MM.1S (cell line): Measurements from ENCODE around the gene SHISA7.
A peak's percentile ranks its signal among the peaks of the same experiment; 100 is the strongest.

ENCODE experiments used
- DNase-seq: peaks from one replicate; pipeline ENCODE4 v3.0.0-alpha.2; 2015
- H2AFZ ChIP-seq: fragments of 300-600 bp; sonication (generic); 2 replicates; pipeline ENCODE4 v1.6.0; 2016; ENCODE audit warnings: antibody characterized with exemption, low read length
- H3F3A ChIP-seq: fragments of 300-600 bp; sonication (generic); 2 replicates; pipeline ENCODE4 v1.6.1; 2016; ENCODE audit warnings: mild to moderate bottlenecking, antibody characterized with exemption, low read length, moderate library complexity, mixed read lengths; ENCODE audit not compliant: insufficient read depth
- H3K27ac ChIP-seq: fragments of 300-600 bp; sonication (generic); 2 replicates; pipeline ENCODE4 v1.5.1; 2016; ENCODE audit warnings: mild to moderate bottlenecking, low read length
- H3K27me3 ChIP-seq: fragments of 300-600 bp; sonication (generic); replicated peaks from 2 replicates; pipeline ENCODE4 v1.6.0; 2016; ENCODE audit warnings: low read length; ENCODE audit not compliant: insufficient read depth
- H3K36me3 ChIP-seq: fragments of 300-600 bp; sonication (generic); replicated peaks from 2 replicates; pipeline ENCODE4 v1.6.1; 2016; ENCODE audit warnings: mild to moderate bottlenecking, low read length, mixed read lengths; ENCODE audit not compliant: insufficient read depth
- H3K4me1 ChIP-seq: fragments of 300-600 bp; sonication (generic); 2 replicates; pipeline ENCODE4 v1.6.1; 2016; ENCODE audit warnings: low read length, mixed read lengths
- H3K4me2 ChIP-seq: fragments of 300-600 bp; sonication (generic); 2 replicates; pipeline ENCODE4 v1.6.0; 2016; ENCODE audit warnings: low read depth, low read length
- H3K4me3 ChIP-seq: fragments of 300-600 bp; sonication (generic); 2 replicates; pipeline ENCODE4 v1.5.1; 2016; ENCODE audit warnings: low read length, mixed read lengths
- H3K79me2 ChIP-seq: fragments of 300-600 bp; sonication (generic); 2 replicates; pipeline ENCODE4 v1.6.1; 2016; ENCODE audit warnings: mixed run types, low read length, mixed read lengths
- H3K9ac ChIP-seq: fragments of 300-600 bp; sonication (generic); 2 replicates; pipeline ENCODE4 v1.6.1; 2016; ENCODE audit warnings: low read length, mixed read lengths
- H3K9me2 ChIP-seq: fragments of 300-600 bp; sonication (generic); replicated peaks from 2 replicates; pipeline ENCODE4 v1.6.1; 2016; ENCODE audit warnings: mild to moderate bottlenecking, low read length, mixed read lengths; ENCODE audit not compliant: insufficient read depth
- H3K9me3 ChIP-seq: fragments of 300-600 bp; sonication (generic); replicated peaks from 2 replicates; pipeline ENCODE4 v1.6.1; 2016; ENCODE audit warnings: mild to moderate bottlenecking, low read length, mixed read lengths; ENCODE audit not compliant: insufficient read depth
- H4K20me1 ChIP-seq: fragments of 300-600 bp; sonication (generic); 2 replicates; pipeline ENCODE4 v1.6.1; 2016; ENCODE audit warnings: mild to moderate bottlenecking, low read length, moderate library complexity, mixed read lengths; ENCODE audit not compliant: insufficient read depth
- CTCF ChIP-seq: fragments of 300-600 bp; sonication (generic); IDR thresholded peaks from 2 replicates; pipeline ENCODE4 v1.5.1; 2016; ENCODE audit warnings: antibody characterized with exemption, low read length, mixed read lengths
- EZH2 ChIP-seq: fragments of 300-600 bp; sonication (generic); optimal IDR thresholded peaks from 2 replicates; pipeline ENCODE3; 2017; ENCODE audit warnings: low read depth, mild to moderate bottlenecking, antibody characterized with exemption, low read length, mixed read lengths
- EZH2phosphoT487 ChIP-seq: fragments of 300-600 bp; sonication (generic); IDR thresholded peaks from 2 replicates; pipeline ENCODE4 v1.6.1; 2018; ENCODE audit warnings: antibody characterized with exemption, low read length

Gene SHISA7

GRCh38 chr19:55478364-55478763, 35.3 kb upstream of the SHISA7 start:
- Histone ChIP-seq H3K79me2 (peaks cover 17% of the 10 kb centered on the region), H4K20me1 (no peaks in the 10 kb centered on the region), H3K4me1 (peaks cover 5% of the 10 kb centered on the region; the same call in 1 of the 2 replicates), H3F3A (no peaks in the 10 kb centered on the region), H3K27ac (no peak overlapping the region), H3K9me2 (no peaks in the 10 kb centered on the region), H3K36me3 (no peaks in the 10 kb centered on the region), H3K27me3 (no peaks in the 10 kb centered on the region), H3K9me3 (no peaks in the 10 kb centered on the region), H3K9ac (no peak overlapping the region), H3K4me2 (no peak overlapping the region), H3K4me3 (no peak overlapping the region), H2AFZ (no peak overlapping the region)
- TF ChIP-seq EZH2phosphoT487 (no peak), CTCF (no peak), EZH2 (no peak)
- DNase-seq, result no peak

- Histone ChIP-seq H4K20me1 (no peaks in the 10 kb centered on the region), H3K36me3 (no peaks in the 10 kb centered on the region), H3K9ac (no peak overlapping the region), H3K79me2 (peaks cover 17% of the 10 kb centered on the region), H3K4me2 (peak overlapping the region; percentile 52; the same call in 1 of the 2 replicates), H3K9me3 (no peaks in the 10 kb centered on the region), H3F3A (no peaks in the 10 kb centered on the region), H3K27me3 (no peaks in the 10 kb centered on the region), H2AFZ (no peak overlapping the region), H3K4me3 (peak overlapping the region; percentile 67; the same call in 1 of the 2 replicates), H3K9me2 (no peaks in the 10 kb centered on the region), H3K27ac (no peak overlapping the region), H3K4me1 (peaks cover 5% of the 10 kb centered on the region; the same call in 1 of the 2 replicates)
- no peak for DNase-seq
- TF ChIP-seq EZH2, result no peak
- no peak for TF ChIP-seq CTCF
- no peak for TF ChIP-seq EZH2phosphoT487
Observed at GRCh38 chr19:55477905-55478304, 34.8 kb upstream of the SHISA7 start.

- Histone ChIP-seq H2AFZ (peak within 1 kb of the TSS; percentile 100), H3K9me2 (no peaks in the 10 kb centered on the region), H3K36me3 (no peaks in the 10 kb centered on the region), H3K4me2 (peak within 1 kb of the TSS; percentile 99), H4K20me1 (no peaks in the 10 kb centered on the region), H3F3A (no peaks in the 10 kb centered on the region), H3K9ac (peak within 1 kb of the TSS; percentile 61), H3K79me2 (peaks cover 17% of the 10 kb centered on the region), H3K9me3 (no peaks in the 10 kb centered on the region), H3K4me1 (peaks cover 5% of the 10 kb centered on the region; the same call in 1 of the 2 replicates), H3K4me3 (peak within 1 kb of the TSS; percentile 76), H3K27me3 (no peaks in the 10 kb centered on the region), H3K27ac (peak within 1 kb of the TSS; percentile 52; the same call in 1 of the 2 replicates)
- DNase-seq, result peak; percentile 99
- TF ChIP-seq CTCF, result no peak
- no peak for TF ChIP-seq EZH2
- TF ChIP-seq EZH2phosphoT487, result no peak
Observed at GRCh38 chr19:55476100-55476775, 33.1 kb upstream of the SHISA7 start, which contains the start of gene ZNF628. TSS of gene ZNF628 (plus strand) at chr19:55476617. CDS start at chr19:55479911, 3,294 bp downstream.
